ENCODE measurements around the gene LETM1. TPM values are rescaled to one million over a fixed set of nuclear protein-coding genes. Genes with fewer than 3 reads are reported as not detected.

LETM1 gene
- total and polyA plus RNA-seq, 2 of the 13 experiments (the other 11 are each of a cell fraction or from before 2014, with no cell fraction given): 9.7 to 41.6 TPM

DNA sequence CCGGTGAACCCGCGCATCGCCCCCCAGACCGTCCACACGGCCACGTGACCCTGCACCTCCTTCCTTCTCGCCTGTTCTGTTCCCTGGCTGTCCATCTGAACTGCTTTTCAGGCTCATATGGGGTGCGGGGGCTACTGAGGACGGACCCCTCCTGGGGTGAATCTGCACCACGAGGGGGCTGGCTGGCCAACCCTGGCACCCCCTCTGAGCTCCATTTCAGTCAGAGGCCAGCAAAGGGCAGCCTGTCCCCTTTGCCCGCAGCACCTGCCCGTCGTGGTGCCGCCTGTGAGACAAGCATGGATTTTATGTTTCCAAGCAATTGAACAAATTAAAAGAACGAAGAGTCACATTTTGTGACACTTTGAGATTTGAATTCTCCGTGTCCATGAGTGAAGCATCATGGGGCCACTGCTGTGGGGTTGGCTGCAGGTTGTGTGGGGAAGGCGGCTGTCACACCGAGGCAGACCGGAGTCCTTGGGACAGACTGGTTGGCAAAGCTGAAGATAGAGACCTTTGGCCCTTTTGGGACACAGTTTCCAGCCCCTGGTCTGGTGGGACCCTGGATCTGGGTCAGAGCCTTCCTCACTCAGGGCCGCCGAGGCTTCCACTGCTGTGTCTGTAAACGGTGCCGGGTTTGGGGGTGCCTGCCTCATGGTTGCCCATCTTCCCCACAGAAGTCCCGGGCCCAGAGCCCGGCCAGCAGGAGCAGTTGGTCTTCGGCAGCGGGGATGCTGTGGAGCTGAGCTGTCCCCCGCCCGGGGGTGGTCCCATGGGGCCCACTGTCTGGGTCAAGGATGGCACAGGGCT is 57.2 kb downstream of the LETM1 start (continued):
- TF ChIP-seq, protein P1, sequence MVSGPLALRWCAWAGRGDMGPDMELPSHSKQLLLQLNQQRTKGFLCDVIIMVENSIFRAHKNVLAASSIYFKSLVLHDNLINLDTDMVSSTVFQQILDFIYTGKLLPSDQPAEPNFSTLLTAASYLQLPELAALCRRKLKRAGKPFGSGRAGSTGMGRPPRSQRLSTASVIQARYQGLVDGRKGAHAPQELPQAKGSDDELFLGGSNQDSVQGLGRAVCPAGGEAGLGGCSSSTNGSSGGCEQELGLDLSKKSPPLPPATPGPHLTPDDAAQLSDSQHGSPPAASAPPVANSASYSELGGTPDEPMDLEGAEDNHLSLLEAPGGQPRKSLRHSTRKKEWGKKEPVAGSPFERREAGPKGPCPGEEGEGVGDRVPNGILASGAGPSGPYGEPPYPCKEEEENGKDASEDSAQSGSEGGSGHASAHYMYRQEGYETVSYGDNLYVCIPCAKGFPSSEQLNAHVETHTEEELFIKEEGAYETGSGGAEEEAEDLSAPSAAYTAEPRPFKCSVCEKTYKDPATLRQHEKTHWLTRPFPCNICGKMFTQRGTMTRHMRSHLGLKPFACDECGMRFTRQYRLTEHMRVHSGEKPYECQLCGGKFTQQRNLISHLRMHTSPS (CRISPR knock-in tag; IDR thresholded peaks at IDR 0.05; ENCODE audit: low read depth): no peak
- no peak for TF ChIP-seq PCBP2 (optimal IDR thresholded peaks at IDR 0.05; ENCODE audit: low read depth, low read length, poor library complexity, severe bottlenecking)
- TF ChIP-seq, protein P2, sequence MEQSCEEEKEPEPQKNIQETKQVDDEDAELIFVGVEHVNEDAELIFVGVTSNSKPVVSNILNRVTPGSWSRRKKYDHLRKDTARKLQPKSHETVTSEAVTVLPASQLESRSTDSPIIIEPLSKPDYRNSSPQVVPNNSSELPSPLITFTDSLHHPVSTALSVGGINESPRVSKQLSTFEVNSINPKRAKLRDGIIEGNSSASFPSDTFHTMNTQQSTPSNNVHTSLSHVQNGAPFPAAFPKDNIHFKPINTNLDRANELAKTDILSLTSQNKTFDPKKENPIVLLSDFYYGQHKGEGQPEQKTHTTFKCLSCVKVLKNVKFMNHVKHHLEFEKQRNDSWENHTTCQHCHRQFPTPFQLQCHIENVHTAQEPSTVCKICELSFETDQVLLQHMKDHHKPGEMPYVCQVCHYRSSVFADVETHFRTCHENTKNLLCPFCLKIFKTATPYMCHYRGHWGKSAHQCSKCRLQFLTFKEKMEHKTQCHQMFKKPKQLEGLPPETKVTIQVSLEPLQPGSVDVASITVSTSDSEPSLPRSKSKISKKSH (CRISPR knock-in tag; IDR thresholded peaks at IDR 0.05; ENCODE audit: borderline replicate concordance): no peak
- TF ChIP-seq MYC (CRISPR knock-in tag; IDR thresholded peaks at IDR 0.05; ENCODE audit: borderline replicate concordance): 0 out of 2 replicates have a peak, but pooled peaks have one; percentile 8
- TF ChIP-seq, protein P3, sequence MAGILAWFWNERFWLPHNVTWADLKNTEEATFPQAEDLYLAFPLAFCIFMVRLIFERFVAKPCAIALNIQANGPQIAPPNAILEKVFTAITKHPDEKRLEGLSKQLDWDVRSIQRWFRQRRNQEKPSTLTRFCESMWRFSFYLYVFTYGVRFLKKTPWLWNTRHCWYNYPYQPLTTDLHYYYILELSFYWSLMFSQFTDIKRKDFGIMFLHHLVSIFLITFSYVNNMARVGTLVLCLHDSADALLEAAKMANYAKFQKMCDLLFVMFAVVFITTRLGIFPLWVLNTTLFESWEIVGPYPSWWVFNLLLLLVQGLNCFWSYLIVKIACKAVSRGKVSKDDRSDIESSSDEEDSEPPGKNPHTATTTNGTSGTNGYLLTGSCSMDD (CRISPR knock-in tag; IDR thresholded peaks at IDR 0.05): no peak
- no peak for TF ChIP-seq ZNF570 (CRISPR knock-in tag; IDR thresholded peaks at IDR 0.05; ENCODE audit: borderline replicate concordance)
- TF ChIP-seq, protein P4, sequence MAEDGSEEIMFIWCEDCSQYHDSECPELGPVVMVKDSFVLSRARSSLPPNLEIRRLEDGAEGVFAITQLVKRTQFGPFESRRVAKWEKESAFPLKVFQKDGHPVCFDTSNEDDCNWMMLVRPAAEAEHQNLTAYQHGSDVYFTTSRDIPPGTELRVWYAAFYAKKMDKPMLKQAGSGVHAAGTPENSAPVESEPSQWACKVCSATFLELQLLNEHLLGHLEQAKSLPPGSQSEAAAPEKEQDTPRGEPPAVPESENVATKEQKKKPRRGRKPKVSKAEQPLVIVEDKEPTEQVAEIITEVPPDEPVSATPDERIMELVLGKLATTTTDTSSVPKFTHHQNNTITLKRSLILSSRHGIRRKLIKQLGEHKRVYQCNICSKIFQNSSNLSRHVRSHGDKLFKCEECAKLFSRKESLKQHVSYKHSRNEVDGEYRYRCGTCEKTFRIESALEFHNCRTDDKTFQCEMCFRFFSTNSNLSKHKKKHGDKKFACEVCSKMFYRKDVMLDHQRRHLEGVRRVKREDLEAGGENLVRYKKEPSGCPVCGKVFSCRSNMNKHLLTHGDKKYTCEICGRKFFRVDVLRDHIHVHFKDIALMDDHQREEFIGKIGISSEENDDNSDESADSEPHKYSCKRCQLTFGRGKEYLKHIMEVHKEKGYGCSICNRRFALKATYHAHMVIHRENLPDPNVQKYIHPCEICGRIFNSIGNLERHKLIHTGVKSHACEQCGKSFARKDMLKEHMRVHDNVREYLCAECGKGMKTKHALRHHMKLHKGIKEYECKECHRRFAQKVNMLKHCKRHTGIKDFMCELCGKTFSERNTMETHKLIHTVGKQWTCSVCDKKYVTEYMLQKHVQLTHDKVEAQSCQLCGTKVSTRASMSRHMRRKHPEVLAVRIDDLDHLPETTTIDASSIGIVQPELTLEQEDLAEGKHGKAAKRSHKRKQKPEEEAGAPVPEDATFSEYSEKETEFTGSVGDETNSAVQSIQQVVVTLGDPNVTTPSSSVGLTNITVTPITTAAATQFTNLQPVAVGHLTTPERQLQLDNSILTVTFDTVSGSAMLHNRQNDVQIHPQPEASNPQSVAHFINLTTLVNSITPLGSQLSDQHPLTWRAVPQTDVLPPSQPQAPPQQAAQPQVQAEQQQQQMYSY (CRISPR knock-in tag; IDR thresholded peaks at IDR 0.05): no peak
- no peak for TF ChIP-seq KLF16 (CRISPR knock-in tag; IDR thresholded peaks at IDR 0.05)
- TF ChIP-seq, protein P5, sequence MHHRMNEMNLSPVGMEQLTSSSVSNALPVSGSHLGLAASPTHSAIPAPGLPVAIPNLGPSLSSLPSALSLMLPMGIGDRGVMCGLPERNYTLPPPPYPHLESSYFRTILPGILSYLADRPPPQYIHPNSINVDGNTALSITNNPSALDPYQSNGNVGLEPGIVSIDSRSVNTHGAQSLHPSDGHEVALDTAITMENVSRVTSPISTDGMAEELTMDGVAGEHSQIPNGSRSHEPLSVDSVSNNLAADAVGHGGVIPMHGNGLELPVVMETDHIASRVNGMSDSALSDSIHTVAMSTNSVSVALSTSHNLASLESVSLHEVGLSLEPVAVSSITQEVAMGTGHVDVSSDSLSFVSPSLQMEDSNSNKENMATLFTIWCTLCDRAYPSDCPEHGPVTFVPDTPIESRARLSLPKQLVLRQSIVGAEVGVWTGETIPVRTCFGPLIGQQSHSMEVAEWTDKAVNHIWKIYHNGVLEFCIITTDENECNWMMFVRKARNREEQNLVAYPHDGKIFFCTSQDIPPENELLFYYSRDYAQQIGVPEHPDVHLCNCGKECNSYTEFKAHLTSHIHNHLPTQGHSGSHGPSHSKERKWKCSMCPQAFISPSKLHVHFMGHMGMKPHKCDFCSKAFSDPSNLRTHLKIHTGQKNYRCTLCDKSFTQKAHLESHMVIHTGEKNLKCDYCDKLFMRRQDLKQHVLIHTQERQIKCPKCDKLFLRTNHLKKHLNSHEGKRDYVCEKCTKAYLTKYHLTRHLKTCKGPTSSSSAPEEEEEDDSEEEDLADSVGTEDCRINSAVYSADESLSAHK (CRISPR knock-in tag; IDR thresholded peaks at IDR 0.05; ENCODE audit: borderline replicate concordance): no peak
- no peak for TF ChIP-seq CEBPB (IDR thresholded peaks at IDR 0.05; ENCODE audit: borderline replicate concordance, low read depth, low read length)
- no peak for TF ChIP-seq ZNF660 (CRISPR knock-in tag; IDR thresholded peaks at IDR 0.05; ENCODE audit: borderline replicate concordance, low read depth)
- TF ChIP-seq ZNF143 (CRISPR knock-in tag; IDR thresholded peaks at IDR 0.05): 0 out of 2 replicates have a peak, but pooled peaks have one; percentile 10
- 0 out of 2 replicates have a peak, but pooled peaks have one; percentile 34 for TF ChIP-seq ZNF501 (CRISPR knock-in tag; IDR thresholded peaks at IDR 0.05)
- TF ChIP-seq ZNF33A (CRISPR knock-in tag; IDR thresholded peaks at IDR 0.05; ENCODE audit: borderline replicate concordance): no peak
- no peak for TF ChIP-seq ZNF367 (CRISPR knock-in tag; IDR thresholded peaks at IDR 0.05; ENCODE audit: borderline replicate concordance)
